IPS-18c (cell line): Measurements from ENCODE around the gene AIPL1.
A peak's percentile ranks its signal among the peaks of the same experiment; 100 is the strongest.

Experiments used
- H3K4me3 ChIP-seq: 2 replicates; pipeline ENCODE4 v1.7.0; 2013; ENCODE audit warnings: low read depth, mild to moderate bottlenecking, low read length, moderate library complexity; ENCODE audit not compliant: insufficient read depth
- H3K9me3 ChIP-seq: one replicate; pipeline ENCODE4 v1.6.1; 2013; ENCODE audit warnings: mild to moderate bottlenecking, low read length, moderate library complexity; ENCODE audit not compliant: control insufficient read depth, insufficient read depth

The AIPL1 gene

DNA sequence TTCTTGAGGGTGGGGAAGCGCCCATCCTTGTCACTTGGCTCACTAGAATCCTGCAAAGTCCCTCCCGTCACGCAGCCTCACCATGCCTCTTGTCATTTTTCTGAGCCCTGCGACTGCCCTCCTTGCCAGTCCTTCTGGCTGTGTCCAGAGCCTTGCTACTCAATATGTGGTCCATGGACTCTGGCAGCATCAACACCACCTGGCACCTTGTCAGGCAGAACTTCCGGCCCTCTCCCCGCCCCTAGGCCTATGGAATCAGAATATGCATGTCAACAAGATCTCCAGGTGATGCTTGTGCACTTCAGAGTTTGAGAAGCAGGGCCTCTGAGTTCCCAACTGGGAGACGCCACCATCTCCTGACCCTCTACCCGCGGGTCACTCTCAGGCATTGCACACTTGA is 21.4 kb upstream of the AIPL1 start:
- Histone ChIP-seq H3K4me3 (no peak overlapping the region), H3K9me3 (no peaks in the 10 kb centered on the region)

DNA sequence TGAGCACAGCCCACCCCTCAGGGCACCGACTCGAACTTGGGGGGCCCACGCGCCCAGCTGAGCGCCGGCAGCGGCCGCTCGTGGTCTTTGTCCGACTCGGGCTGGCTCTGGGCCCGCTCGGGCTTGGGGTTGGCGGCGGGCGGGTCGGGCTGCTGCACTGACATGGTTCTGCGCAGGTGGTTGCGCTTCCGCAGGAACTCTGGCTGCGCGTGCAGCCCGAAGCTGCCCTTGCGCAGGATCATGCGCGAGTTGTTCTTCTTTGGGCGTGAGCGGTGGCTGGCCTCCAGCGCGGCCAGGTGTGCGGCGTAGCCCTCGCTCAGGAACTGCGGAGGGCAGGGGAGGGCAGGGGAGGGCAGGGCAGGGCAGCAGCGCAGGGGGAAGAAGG is 20.4 kb upstream of the AIPL1 start:
- peak overlapping the region; percentile 73 for H3K4me3 ChIP-seq

GRCh38 chr17:6454495-6455320 is 19.8 kb upstream of the AIPL1 start:
- Histone ChIP-seq H3K4me3 (peak overlapping the region; percentile 73), H3K9me3 (no peaks in the 10 kb centered on the region)

More for the DNA sequence above, 20.4 kb upstream of the AIPL1 start:
- no peaks in the 10 kb centered on the region for H3K9me3 ChIP-seq

DNA sequence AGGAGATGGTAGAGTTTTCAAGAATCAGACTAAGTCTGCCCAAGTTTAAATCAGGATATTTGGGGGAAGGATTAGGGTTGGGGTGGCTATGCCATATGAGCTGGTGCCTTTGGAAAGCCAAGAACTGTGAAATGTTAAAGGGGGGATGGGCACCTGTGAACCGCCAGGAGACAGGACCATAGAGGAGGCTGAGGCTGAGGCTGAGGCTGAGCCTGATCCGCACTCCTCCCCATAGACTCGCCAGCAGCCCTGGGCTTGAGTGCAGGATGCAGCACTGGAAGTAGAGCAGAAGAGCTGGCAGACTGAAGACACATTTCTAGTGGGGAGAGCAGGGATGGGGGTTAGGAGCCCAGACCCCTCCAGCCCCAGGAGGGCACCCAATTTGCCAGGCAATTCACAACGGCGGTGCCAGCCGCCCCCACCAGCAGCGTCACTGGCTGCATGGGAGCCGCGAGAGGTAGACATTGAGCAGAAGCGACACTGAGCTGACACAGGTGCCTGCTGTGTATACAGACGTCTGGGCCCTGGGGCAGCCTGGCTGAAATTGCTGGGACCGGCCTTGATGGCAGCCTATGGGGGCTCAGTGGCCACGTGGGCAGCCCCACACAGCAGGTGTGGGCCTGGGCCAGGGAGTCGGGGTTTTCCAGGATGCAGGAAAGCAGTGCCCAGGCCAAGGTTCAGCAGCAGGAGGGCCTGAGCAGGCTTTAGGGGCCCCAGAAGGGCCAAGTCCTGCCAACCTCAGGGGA is 18.5 kb upstream of the AIPL1 start:
- no peaks in the 10 kb centered on the region for H3K9me3 ChIP-seq
- H3K4me3 ChIP-seq = no peak overlapping the region

DNA sequence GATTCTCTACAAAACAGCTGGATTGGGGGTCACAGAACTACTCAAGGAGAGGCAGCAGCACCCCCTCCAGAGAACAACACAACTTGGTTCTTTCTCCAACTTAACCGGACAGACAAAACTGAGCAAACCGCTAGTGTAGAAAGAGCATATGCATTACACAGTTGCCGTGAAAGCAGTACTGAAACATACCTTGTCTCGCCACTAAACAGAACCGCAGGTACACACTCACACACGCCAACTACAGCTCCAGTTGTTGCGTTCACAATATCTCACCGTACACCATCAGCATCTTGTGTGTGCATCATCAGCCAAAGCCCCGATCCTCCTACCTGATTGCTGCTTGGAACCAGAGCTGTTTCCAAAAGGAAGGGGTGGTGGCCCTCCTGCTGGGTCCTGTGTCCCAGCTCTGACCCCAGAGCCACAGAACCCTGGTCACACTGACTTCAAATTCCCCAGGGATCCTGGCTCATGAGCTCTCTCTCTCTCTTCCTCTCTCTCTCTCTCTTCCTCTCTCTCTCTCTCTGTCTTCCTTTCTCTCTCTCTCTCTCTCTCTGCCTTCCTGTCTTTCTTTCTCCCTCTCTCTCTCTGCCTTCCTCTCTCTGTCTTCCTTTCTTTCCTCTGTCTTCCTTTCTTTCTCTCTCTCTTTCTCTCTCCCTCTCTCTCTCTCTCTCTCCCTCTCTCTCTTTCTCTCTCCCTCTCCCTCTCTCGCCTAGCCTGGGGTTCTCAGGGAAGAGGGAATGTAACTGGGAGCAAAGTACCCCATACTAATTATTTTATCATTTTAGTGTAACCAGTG is 17.7 kb upstream of the AIPL1 start:
- Histone ChIP-seq H3K4me3 (no peak overlapping the region), H3K9me3 (no peaks in the 10 kb centered on the region)

- no peaks in the 10 kb centered on the region for H3K9me3 ChIP-seq
- no peak overlapping the region for H3K4me3 ChIP-seq
Measured at GRCh38 chr17:6450926-6451832, 16.3 kb upstream of the AIPL1 start.

DNA sequence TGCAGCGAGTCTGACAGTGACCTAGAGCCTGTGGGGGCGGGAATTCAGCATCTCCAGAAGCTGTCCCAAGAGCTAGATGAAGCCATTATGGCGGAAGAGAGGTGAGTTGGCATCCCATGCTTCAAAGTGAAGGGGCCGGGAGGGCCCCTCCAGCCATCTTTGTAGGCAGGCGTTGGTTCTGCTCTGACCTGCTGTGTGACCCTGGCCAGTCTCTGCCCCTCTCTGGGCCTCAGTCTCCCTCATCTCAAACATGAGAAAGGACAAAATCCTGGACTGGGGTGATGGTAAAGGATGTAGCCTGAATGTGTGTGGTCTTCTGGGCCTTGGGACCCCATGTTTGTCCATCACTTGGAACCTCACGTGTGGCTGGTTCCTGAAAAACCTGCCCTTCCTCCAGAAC is 14.4 kb upstream of the AIPL1 start:
- no peak overlapping the region for H3K4me3 ChIP-seq
- H3K9me3 ChIP-seq = no peaks in the 10 kb centered on the region

DNA sequence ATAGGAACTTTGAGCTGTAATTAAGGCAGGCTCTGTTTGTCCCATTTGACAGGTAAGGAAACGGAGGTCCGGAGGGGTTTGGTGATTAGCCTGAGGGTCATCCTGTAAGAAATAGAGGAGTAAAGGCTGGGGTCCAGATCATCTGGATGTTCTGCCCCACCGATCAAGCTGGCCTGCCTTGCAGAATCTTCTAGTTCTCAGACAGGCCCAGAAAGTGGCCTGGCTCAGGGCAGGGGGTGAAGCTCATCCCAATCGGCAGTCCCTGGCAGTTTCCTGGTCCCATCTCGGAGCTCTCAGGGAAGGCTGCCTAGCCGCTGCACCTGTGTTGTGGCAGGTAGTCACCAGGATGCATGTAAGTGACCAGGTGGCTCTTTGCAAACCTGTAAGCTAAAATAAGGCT is 13.6 kb upstream of the AIPL1 start:
- H3K9me3 ChIP-seq = no peaks in the 10 kb centered on the region
- no peak overlapping the region for H3K4me3 ChIP-seq

DNA sequence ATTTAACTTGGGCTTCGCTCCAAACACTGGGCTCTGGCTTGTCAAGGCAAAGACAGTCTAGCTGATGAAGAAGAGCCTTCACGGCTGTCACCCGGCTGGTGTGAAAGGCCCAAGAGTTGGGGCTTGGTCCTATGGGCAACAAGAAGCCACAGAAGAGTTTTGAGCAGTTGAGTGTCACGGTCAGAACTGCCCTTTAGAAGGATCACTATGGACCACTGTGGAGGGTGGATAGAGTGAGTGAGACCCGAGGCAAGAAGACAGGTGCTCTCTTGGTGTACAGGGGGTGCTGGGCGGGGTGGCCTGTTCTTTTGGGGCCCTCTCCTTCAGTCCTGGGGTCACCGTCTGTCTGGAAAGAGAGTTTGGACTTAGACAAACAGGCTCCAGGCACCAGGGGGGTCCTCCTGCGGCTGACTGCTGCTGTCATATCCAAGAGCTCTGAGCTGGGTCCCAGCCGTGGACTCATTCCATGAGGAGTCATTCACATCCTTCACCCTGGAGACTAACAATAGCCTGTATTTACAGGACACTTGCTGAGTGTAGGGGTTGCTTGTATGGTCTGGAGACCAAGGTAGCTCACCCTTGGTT is 11.7 kb upstream of the AIPL1 start:
- H3K9me3 ChIP-seq = no peaks in the 10 kb centered on the region
- no peak overlapping the region for H3K4me3 ChIP-seq

GRCh38 chr17:6444571-6445335 is 9.8 kb upstream of the AIPL1 start:
- Histone ChIP-seq H3K9me3 (no peaks in the 10 kb centered on the region), H3K4me3 (peak overlapping the region; percentile 81)

- Histone ChIP-seq H3K4me3 (peak within 1 kb of the TSS; percentile 81), H3K9me3 (no peaks in the 10 kb centered on the region)
Measured at GRCh38 chr17:6443692-6444570, 9.0 kb upstream of the AIPL1 start, which contains the start of gene PIMREG. TSS of gene PIMREG (plus strand) at chr17:6444455. CDS start at chr17:6445111, 656 bp downstream.

GRCh38 chr17:6442775-6443174 is 7.9 kb upstream of the AIPL1 start:
- Histone ChIP-seq H3K4me3 (no peak overlapping the region), H3K9me3 (no peaks in the 10 kb centered on the region)

DNA sequence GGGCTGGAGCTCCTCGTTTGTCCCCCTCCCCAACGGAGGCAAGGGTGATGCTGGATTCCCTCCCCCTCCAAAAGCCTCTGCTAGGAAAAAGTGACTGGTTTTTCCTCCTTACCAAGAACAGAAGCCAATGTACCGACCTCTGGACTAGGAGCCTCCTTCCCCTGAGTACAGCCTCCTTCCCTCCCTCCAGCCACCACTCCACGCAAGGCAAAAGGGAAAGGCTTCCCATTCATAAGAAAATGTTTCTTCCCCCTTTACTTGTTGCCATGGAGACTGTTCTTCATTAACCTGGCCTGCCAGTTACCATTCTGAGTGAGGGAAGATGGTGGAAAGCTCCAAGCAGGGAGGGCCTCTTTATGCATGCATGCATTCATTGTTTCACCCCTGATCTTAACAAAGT is 5.0 kb upstream of the AIPL1 start:
- Histone ChIP-seq H3K4me3 (no peak overlapping the region), H3K9me3 (no peaks in the 10 kb centered on the region)

GRCh38 chr17:6437956-6438355 is 3.0 kb upstream of the AIPL1 start:
- Histone ChIP-seq H3K9me3 (no peaks in the 10 kb centered on the region), H3K4me3 (no peak overlapping the region)

GRCh38 chr17:6437466-6437865 is 2.5 kb upstream of the AIPL1 start:
- no peak overlapping the region for H3K4me3 ChIP-seq
- no peaks in the 10 kb centered on the region for H3K9me3 ChIP-seq
